ENCODE results near the gene CACTIN. TPM values are rescaled to one million over a fixed set of nuclear protein-coding genes. Genes with fewer than 3 reads are reported as not detected.

Gene CACTIN
- total and polyA plus RNA-seq, 2 of the 8 experiments (the other 6 are each of a cell fraction or from before 2014, with no cell fraction given): 25.8 to 29.9 TPM

GRCh38 chr19:3633559-3633988 lies 7.0 kb upstream of the CACTIN start:
- Histone ChIP-seq H3K23me2 (ENCODE audit: low read depth, low read length) (no peaks in the 10 kb centered on the region), H2AFZ (ENCODE audit: low read length) (no peak overlapping the region), H3K27me3 (replicated peaks in 1 of 4; ENCODE audit: control insufficient read depth in 3 of 4, extremely low read depth in 1 of 4, insufficient read depth in 3 of 4, low read length in 3 of 4) (no peaks in the 10 kb centered on the region), H4K5ac (ENCODE audit: insufficient read length, low read depth, low read length) (no peak overlapping the region), H3K4me3 (ENCODE audit: extremely low read depth in 1 of 4, insufficient read depth in 2 of 4, low read depth in 3 of 4, low read length in 4 of 4) (no peak overlapping the region), H2BK120ac (replicated peaks; ENCODE audit: low read depth, low read length) (no peak overlapping the region), H3K14ac (ENCODE audit: insufficient read length) (no peak overlapping the region), H3K79me2 (ENCODE audit: control insufficient read depth in 1 of 2, insufficient read depth in 2 of 2, low read length in 2 of 2) (no peaks in the 10 kb centered on the region), H4K91ac (replicated peaks; ENCODE audit: insufficient read length, low read length) (no peak overlapping the region), H3K4ac (replicated peaks; ENCODE audit: insufficient read length, low read depth, low read length) (no peak overlapping the region), H3K23ac (ENCODE audit: insufficient read length) (no peak overlapping the region), H4K20me1 (replicated peaks in 1 of 2; ENCODE audit: control insufficient read depth in 1 of 2, insufficient read depth in 2 of 2, low read length in 2 of 2) (peaks cover 0 to 1% of the 10 kb centered on the region in 2 experiments), H3K79me1 (ENCODE audit: low read depth, low read length) (no peaks in the 10 kb centered on the region), H3K36me3 (ENCODE audit: control insufficient read depth in 2 of 4, insufficient read depth in 4 of 4, low read length in 3 of 4) (peaks cover 0 to 25% (median under 1%) of the 10 kb centered on the region in 4 experiments; a peak in 2 of 8 replicates), H3K18ac (ENCODE audit: extremely low read depth, low read length) (no peak overlapping the region), H3K56ac (replicated peaks; ENCODE audit: insufficient read length, low read depth, low read length) (no peak overlapping the region), H3K4me2 (ENCODE audit: insufficient read depth in 1 of 2, low read depth in 2 of 2, low read length in 2 of 2) (no peak overlapping the region), H3K27ac (ENCODE audit: low read depth, low read length) (no peak overlapping the region; the same call in 1 of the 2 replicates), H3K9me3 (ENCODE audit: insufficient read depth in 2 of 2, low read depth in 1 of 2, low read length in 1 of 2) (no peaks in the 10 kb centered on the region), H4K8ac (ENCODE audit: extremely low read depth, insufficient read depth, low read length) (no peak overlapping the region), H2BK12ac (ENCODE audit: low read depth, low read length) (no peak overlapping the region), H3K9ac (replicated peaks in 1 of 4; ENCODE audit: extremely low read depth in 1 of 4, low read depth in 3 of 4, low read length in 3 of 4) (no peak overlapping the region), H3K4me1 (replicated peaks in 1 of 4; ENCODE audit: control insufficient read depth in 3 of 4, insufficient read depth in 4 of 4, low read length in 3 of 4) (no peaks in the 10 kb centered on the region), H2AK5ac (ENCODE audit: low read depth, low read length) (no peak overlapping the region), H2BK5ac (ENCODE audit: low read depth, low read length) (no peak overlapping the region), H2BK15ac (ENCODE audit: low read length) (no peak overlapping the region), H2BK20ac (ENCODE audit: low read length) (no peak overlapping the region)
- WGBS, 2 experiments (ENCODE audit: extremely low coverage in 1 of 2, insufficient coverage in 1 of 2, insufficient read length in 1 of 2, insufficient replicate concordance in 2 of 2, low coverage in 1 of 2, low lambda C conversion rate in 2 of 2, missing lambda C conversion rate in 1 of 2): 90% methylated on average over 15 of the region's 22 CpGs; no CpG with 5 or more reads in 1 of the 2 experiments
- ChIA-PET CTCF (ENCODE audit: partially characterized antibody) (interaction anchor here (0.8 to 2.8 kb wide), 3 partner anchors 16 to 48 kb away, joined by 3 to 13 read pairs (median 4); no protein-coding TSS in a partner anchor), POLR2A (ENCODE audit: partially characterized antibody) (no interaction called here)
- DNase-seq (ENCODE audit: low read depth in 1 of 2, low spot score in 2 of 2): no peak
- FAIRE-seq: no peak
- TF ChIP-seq HDAC6 (IDR thresholded peaks at IDR 0.05; ENCODE audit: low read depth, low read length) (no peak), YY1 (IDR thresholded peaks at IDR 0.05; ENCODE audit: low read depth, low read length) (no peak), CBX8 (IDR thresholded peaks at IDR 0.05; ENCODE audit: borderline replicate concordance, low read depth, low read length) (no peak), CHD2 (IDR thresholded peaks at IDR 0.05; ENCODE audit: low read length) (no peak), POLR2AphosphoS5 (IDR thresholded peaks at IDR 0.05; ENCODE audit: low read depth, low read length) (no peak), NRF1 (IDR thresholded peaks at IDR 0.05; ENCODE audit: low read depth, low read length) (no peak), SP2 (IDR thresholded peaks at IDR 0.05; ENCODE audit: low read length) (no peak), SUZ12 (IDR thresholded peaks at IDR 0.05; ENCODE audit: low read length) (no peak), HDAC2 (IDR thresholded peaks at IDR 0.05; ENCODE audit: borderline replicate concordance in 1 of 2, low read depth in 2 of 2, low read length in 2 of 2) (no peak), JUND (IDR thresholded peaks at IDR 0.05; ENCODE audit: low read length) (no peak), SRF (IDR thresholded peaks at IDR 0.05; ENCODE audit: low read depth, low read length) (no peak)
